ENCODE measurements around the gene TBPL1. TPM values are rescaled to one million over a fixed set of nuclear protein-coding genes. Genes with fewer than 3 reads are reported as not detected.

Gene TBPL1
- total RNA-seq, 1 donor from 2014 or later = 7.8 TPM

GRCh38 chr6:134034478-134034877, 81.5 kb downstream of the TBPL1 start:
- no peak overlapping the region for H3K4me3 ChIP-seq (ENCODE audit: low read length in 3 of 3)
- H3K4me1 ChIP-seq (ENCODE audit: control insufficient read depth in 3 of 3, insufficient read depth in 3 of 3, low read length in 3 of 3) = peaks cover 0 to 5% (median 0%) of the 10 kb centered on the region in 3 donors
- no peak overlapping the region for H3K27ac ChIP-seq (ENCODE audit: low read depth, low read length)
- H3K9ac ChIP-seq (ENCODE audit: low read depth in 1 of 3, low read length in 3 of 3) = no peak overlapping the region
- no peaks in the 10 kb centered on the region for H3K9me3 ChIP-seq (ENCODE audit: control insufficient read depth in 3 of 3, low read length in 3 of 3)
- no peaks in the 10 kb centered on the region for H3K27me3 ChIP-seq (ENCODE audit: control insufficient read depth in 3 of 3, insufficient read depth in 3 of 3, low read length in 3 of 3)
- no peaks in the 10 kb centered on the region for H3K36me3 ChIP-seq (ENCODE audit: control insufficient read depth in 3 of 3, insufficient read depth in 3 of 3, low read length in 3 of 3)

- peaks cover 0 to 5% (median 0%) of the 10 kb centered on the region in 3 donors for H3K4me1 ChIP-seq (ENCODE audit: control insufficient read depth in 3 of 3, insufficient read depth in 3 of 3, low read length in 3 of 3)
- H3K27me3 ChIP-seq (ENCODE audit: control insufficient read depth in 3 of 3, insufficient read depth in 3 of 3, low read length in 3 of 3) = no peaks in the 10 kb centered on the region
- no peak overlapping the region for H3K27ac ChIP-seq (ENCODE audit: low read depth, low read length)
- no peak overlapping the region for H3K9ac ChIP-seq (ENCODE audit: low read depth in 1 of 3, low read length in 3 of 3)
- H3K9me3 ChIP-seq (ENCODE audit: control insufficient read depth in 3 of 3, low read length in 3 of 3) = no peaks in the 10 kb centered on the region
- H3K36me3 ChIP-seq (ENCODE audit: control insufficient read depth in 3 of 3, insufficient read depth in 3 of 3, low read length in 3 of 3) = peaks cover 0 to under 1% (median 0%) of the 10 kb centered on the region in 3 donors
- H3K4me3 ChIP-seq (ENCODE audit: low read length in 3 of 3) = no peak overlapping the region
These were observed 82.2 kb downstream of the TBPL1 start for GRCh38 chr6:134034961-134035822.

- no peak overlapping the region for H3K9ac ChIP-seq (ENCODE audit: low read depth in 1 of 3, low read length in 3 of 3)
- no peaks in the 10 kb centered on the region for H3K27me3 ChIP-seq (ENCODE audit: control insufficient read depth in 3 of 3, insufficient read depth in 3 of 3, low read length in 3 of 3)
- H3K36me3 ChIP-seq (ENCODE audit: control insufficient read depth in 3 of 3, insufficient read depth in 3 of 3, low read length in 3 of 3) = peaks cover 0 to 2% (median 0%) of the 10 kb centered on the region in 3 donors
- H3K4me3 ChIP-seq (ENCODE audit: low read length in 3 of 3) = no peak overlapping the region
- peaks cover 0 to 5% (median 0%) of the 10 kb centered on the region in 3 donors for H3K4me1 ChIP-seq (ENCODE audit: control insufficient read depth in 3 of 3, insufficient read depth in 3 of 3, low read length in 3 of 3)
- no peaks in the 10 kb centered on the region for H3K9me3 ChIP-seq (ENCODE audit: control insufficient read depth in 3 of 3, low read length in 3 of 3)
- H3K27ac ChIP-seq (ENCODE audit: low read depth, low read length) = no peak overlapping the region
These were observed 82.8 kb downstream of the TBPL1 start for GRCh38 chr6:134035823-134036296.

GRCh38 chr6:134039116-134039515, 86.1 kb downstream of the TBPL1 start:
- no peak overlapping the region for H3K4me3 ChIP-seq (ENCODE audit: low read length in 3 of 3)
- H3K27ac ChIP-seq (ENCODE audit: low read depth, low read length) = no peak overlapping the region
- H3K27me3 ChIP-seq (ENCODE audit: control insufficient read depth in 3 of 3, insufficient read depth in 3 of 3, low read length in 3 of 3) = no peaks in the 10 kb centered on the region
- no peak overlapping the region for H3K9ac ChIP-seq (ENCODE audit: low read depth in 1 of 3, low read length in 3 of 3)
- H3K36me3 ChIP-seq (ENCODE audit: control insufficient read depth in 3 of 3, insufficient read depth in 3 of 3, low read length in 3 of 3) = peaks cover 0 to 2% (median 0%) of the 10 kb centered on the region in 3 donors
- no peaks in the 10 kb centered on the region for H3K9me3 ChIP-seq (ENCODE audit: control insufficient read depth in 3 of 3, low read length in 3 of 3)
- H3K4me1 ChIP-seq (ENCODE audit: control insufficient read depth in 3 of 3, insufficient read depth in 3 of 3, low read length in 3 of 3) = peaks cover 0 to 11% (median 7%) of the 10 kb centered on the region in 3 donors

Small RNAs within 50 kb of the gene (small RNA-seq; reads per million reads assigned to genes)
- not detected for gene AL449363.1

Other genes with a start within 250 kb of the TBPL1 start
- not detected for gene TCF21, start 64.1 kb upstream of the TBPL1 start, total RNA-seq
- gene SLC2A12, start 99.4 kb downstream of the TBPL1 start, total RNA-seq = 2.1 TPM

Measured in skeletal muscle tissue (tissue), 5 donors.